ENCODE measurements around the gene TNS3.

TNS3 gene

DNA sequence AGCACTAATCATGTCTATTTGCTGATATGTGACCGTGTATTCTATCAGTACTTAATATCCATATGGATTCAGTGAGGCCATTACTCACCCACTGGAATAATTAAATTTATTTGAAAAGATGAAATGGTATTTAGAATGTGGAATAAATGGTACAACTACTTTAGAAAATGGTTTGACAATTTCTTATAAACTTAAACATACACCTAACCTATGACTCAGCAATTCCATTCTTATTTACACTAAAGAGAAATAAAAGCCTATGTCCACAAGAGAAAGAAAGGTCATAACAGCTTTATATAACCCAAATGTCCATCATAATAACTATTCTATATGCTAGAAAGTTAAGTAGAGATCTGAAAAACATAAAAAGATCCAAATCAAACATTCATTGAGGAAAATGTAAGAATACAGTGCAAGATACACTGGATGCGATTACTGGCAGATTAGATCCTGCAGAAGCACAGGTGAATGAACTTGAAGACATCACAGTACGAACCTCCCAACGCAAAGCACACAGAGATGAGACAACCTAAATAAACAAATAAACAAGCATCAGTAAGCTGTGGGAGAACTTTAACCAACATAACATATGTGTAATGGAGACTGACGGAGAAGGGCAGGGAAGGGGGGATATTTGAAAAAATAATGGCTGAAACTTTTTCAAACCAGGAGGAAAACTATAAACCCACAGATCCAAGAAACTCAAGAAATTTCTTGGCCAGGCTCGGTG is 51.9 kb downstream of the TNS3 start:
- TF ChIP-seq CTCF (IDR thresholded peaks at IDR 0.05; ENCODE audit: low read depth, low read length) = no peak
- DNase-seq (ENCODE audit: extremely low read depth, low read depth) = no peak

- DNase-seq (ENCODE audit: extremely low read depth, low read depth) = no peak
- TF ChIP-seq CTCF (IDR thresholded peaks at IDR 0.05; ENCODE audit: low read depth, low read length) = no peak
Measured at GRCh38 chr7:47529405-47529804, 52.5 kb downstream of the TNS3 start.

- DNase-seq (ENCODE audit: extremely low read depth, low read depth) = no peak
- no peak for TF ChIP-seq CTCF (IDR thresholded peaks at IDR 0.05; ENCODE audit: low read depth, low read length)
Measured at GRCh38 chr7:47528471-47528870, 53.4 kb downstream of the TNS3 start.

GRCh38 chr7:47526466-47526865 is 55.4 kb downstream of the TNS3 start:
- DNase-seq (ENCODE audit: extremely low read depth, low read depth) = no peak
- TF ChIP-seq CTCF (IDR thresholded peaks at IDR 0.05; ENCODE audit: low read depth, low read length) = no peak

DNA sequence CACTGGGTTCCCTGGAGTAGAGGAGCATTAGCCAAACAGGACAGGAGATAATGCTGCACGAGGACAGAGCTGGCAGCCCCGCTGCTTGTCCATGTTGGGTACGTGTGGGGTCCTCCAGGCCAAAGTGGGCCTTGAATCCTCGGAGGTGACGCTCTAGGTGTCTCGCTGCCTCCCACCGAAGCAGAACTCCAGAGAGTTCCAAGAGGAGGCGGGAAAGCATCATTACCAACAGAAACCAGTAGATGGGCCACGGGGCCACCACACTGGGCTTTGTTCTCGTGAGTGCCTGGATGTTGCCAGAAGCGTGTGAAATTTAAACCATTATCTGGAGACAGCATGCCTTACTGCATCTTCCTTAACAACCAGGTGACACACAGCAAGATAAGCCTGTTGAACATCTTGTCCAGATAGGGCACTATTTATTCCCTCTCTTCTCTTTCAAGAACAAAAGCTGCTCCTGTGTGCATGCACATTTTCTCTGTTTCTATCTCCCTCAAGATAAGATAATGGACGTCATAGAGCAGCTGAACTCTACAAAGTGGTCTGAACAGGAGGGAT is 56.8 kb downstream of the TNS3 start:
- TF ChIP-seq CTCF (IDR thresholded peaks at IDR 0.05; ENCODE audit: low read depth, low read length) = no peak

DNA sequence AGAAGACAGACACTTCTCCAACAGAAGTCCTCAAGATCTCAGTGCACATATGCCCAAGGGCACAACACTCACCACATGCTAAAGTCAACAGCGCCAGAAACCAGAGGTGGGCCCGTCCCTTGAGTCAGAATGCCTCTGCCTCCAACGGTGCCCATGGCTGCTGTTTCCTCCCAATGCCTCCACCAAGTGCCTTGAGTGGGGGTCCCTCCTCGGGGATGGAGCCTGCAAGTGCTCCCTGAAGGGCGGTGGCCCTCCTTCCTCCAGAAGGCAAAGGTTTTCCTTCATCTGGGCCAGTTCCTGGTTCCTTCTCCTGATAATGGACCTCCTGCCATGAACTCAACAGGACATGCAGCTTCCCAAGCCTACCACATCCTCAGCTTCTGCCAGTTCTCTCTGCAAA is 58.5 kb downstream of the TNS3 start:
- TF ChIP-seq CTCF (IDR thresholded peaks at IDR 0.05; ENCODE audit: low read depth, low read length) = no peak
- DNase-seq (ENCODE audit: extremely low read depth, low read depth) = no peak

More for the DNA sequence above, 56.8 kb downstream of the TNS3 start:
- no peak for DNase-seq (ENCODE audit: extremely low read depth, low read depth)

GRCh38 chr7:47521816-47522561 is 59.9 kb downstream of the TNS3 start:
- no peak for TF ChIP-seq CTCF (IDR thresholded peaks at IDR 0.05; ENCODE audit: low read depth, low read length)
- no peak for DNase-seq (ENCODE audit: extremely low read depth, low read depth)

Data from AG09319 (cell line).